GM12878 (cell line): ENCODE results near the gene ACD. TPM values are rescaled to one million over a fixed set of nuclear protein-coding genes. Genes with fewer than 3 reads are reported as not detected.

Experiments
- ATAC-seq: fragments of 200-7000 bp; cut with Tn5 transposase; 3 replicates; pipeline ENCODE4 v1.9.1; 2020; ENCODE audit warnings: mild to moderate bottlenecking, moderate library complexity
- BruUV-seq: library from RNA; stranded (reverse); fragments of 400-500 nt; replicated peaks from 2 replicates; lab custom pipeline; 2021; lab: Mats Ljungman, UMichigan
- CTCF ChIA-PET: fragments of 300-600 bp; sonication (Branson Sonifier 250); formaldehyde crosslinking; extraction: SDS; loops from one replicate; lab custom pipeline; 2021; ENCODE audit warnings: inconsistent platforms; lab: Yijun Ruan, JAX
- POLR2A ChIA-PET: fragments of 350-600 bp; formaldehyde crosslinking; extraction: SDS; loops from one replicate; lab custom pipeline; 2021; ENCODE audit warnings: inconsistent platforms; lab: Charles Lee
- RAD21 ChIA-PET: fragments of 300-600 bp; sonication (Branson Sonifier 250); formaldehyde crosslinking; loops from one replicate; lab custom pipeline; 2023; ENCODE audit warnings: antibody characterized with exemption; ENCODE audit not compliant: unreplicated experiment; lab: Charles Lee
- SMC1A ChIA-PET: fragments of 300-600 bp; sonication (Branson Sonifier 250); formaldehyde crosslinking; loops from one replicate; lab custom pipeline; 2023; ENCODE audit not compliant: unreplicated experiment, uncharacterized antibody; lab: Charles Lee
- DNase-seq: peaks from one replicate; pipeline ENCODE4 v3.0.0-alpha.2; 2011; ENCODE audit warnings: low read depth, low spot score
- FAIRE-seq: peaks from 3 replicates; lab custom pipeline; 2011; peaks lifted over from hg19 to GRCh38; lab: Jason Lieb, UNC
- H2AFZ ChIP-seq: 2 replicates; pipeline ENCODE4 v1.6.0; 2011; ENCODE audit warnings: low read depth, low read length, control low read depth; ENCODE audit not compliant: control insufficient read depth
- H3K27ac ChIP-seq: 2 replicates; pipeline ENCODE4 v1.5.1; 2011; ENCODE audit warnings: control low read depth; ENCODE audit not compliant: control insufficient read depth, insufficient read depth
- H3K27me3 ChIP-seq, 2 experiments: replicated peaks in 1 of 2; 2 replicates each; pipeline versions ENCODE4 v1.6.0 to v1.6.1; 2011; ENCODE audit warnings: low read length in 1 of 2; ENCODE audit not compliant: control insufficient read depth in 2 of 2, insufficient read depth in 2 of 2
- H3K36me3 ChIP-seq, 2 experiments: 2 replicates each; pipeline ENCODE4 v1.5.1; 2011; ENCODE audit warnings: low read length in 1 of 2; ENCODE audit not compliant: control insufficient read depth in 2 of 2, insufficient read depth in 2 of 2
- H3K4me1 ChIP-seq: 2 replicates; pipeline ENCODE4 v1.6.1; 2011; ENCODE audit warnings: mild to moderate bottlenecking, low read length, moderate library complexity, mixed read lengths; ENCODE audit not compliant: control insufficient read depth, insufficient read depth
- H3K4me2 ChIP-seq: 2 replicates; pipeline ENCODE4 v1.6.0; 2011; ENCODE audit warnings: control low read depth; ENCODE audit not compliant: control insufficient read depth, insufficient read depth
- H3K4me3 ChIP-seq: fragments of 200-600 bp; sonication (generic); 2 replicates; pipeline ENCODE4 v1.5.1; 2016
- H3K79me2 ChIP-seq: 2 replicates; pipeline ENCODE4 v1.6.0; 2011; ENCODE audit warnings: low read length; ENCODE audit not compliant: control insufficient read depth, insufficient read depth
- H3K9ac ChIP-seq: 2 replicates; pipeline ENCODE4 v1.8.0; 2011; ENCODE audit warnings: low read length, control low read depth, mixed read lengths; ENCODE audit not compliant: control insufficient read depth, insufficient read depth
- H3K9me3 ChIP-seq: replicated peaks from 3 replicates; pipeline ENCODE4 v1.5.1; 2011; ENCODE audit warnings: mild to moderate bottlenecking, low read length; ENCODE audit not compliant: control insufficient read depth, insufficient read depth
- H4K20me1 ChIP-seq: 2 replicates; pipeline ENCODE4 v1.6.0; 2011; ENCODE audit not compliant: control insufficient read depth, insufficient read depth
- CEBPB ChIP-seq, 2 experiments: fragments of 150-350 bp in 1 of 2; IDR thresholded peaks; 2 replicates each; pipeline ENCODE4 v1.6.1; 2012 to 2014; ENCODE audit warnings: low read depth in 2 of 2, low read length in 2 of 2, borderline replicate concordance in 1 of 2, inconsistent platforms in 1 of 2
- EGR1 ChIP-seq, 2 experiments: IDR thresholded peaks; 1 replicate in 1 of 2; 2 replicates in 1 of 2; pipeline ENCODE4 v1.6.1; 2011 to 2012; ENCODE audit warnings: low read depth in 2 of 2, low read length in 2 of 2, borderline replicate concordance in 1 of 2, mild to moderate bottlenecking in 1 of 2, moderate library complexity in 1 of 2
- FOS ChIP-seq: IDR thresholded peaks from 3 replicates; pipeline ENCODE4 v1.6.1; 2011; ENCODE audit warnings: borderline replicate concordance; ENCODE audit not compliant: insufficient read length; ENCODE audit errors: extremely low read depth
- IKZF2 ChIP-seq, 2 experiments: fragments of 450-650 bp; IDR thresholded peaks; 2 replicates each; pipeline ENCODE4 v1.6.1; 2017; ENCODE audit warnings: mild to moderate bottlenecking in 2 of 2, moderate library complexity in 2 of 2
- MYC ChIP-seq: IDR thresholded peaks from 2 replicates; pipeline ENCODE4 v1.6.1; 2011; ENCODE audit warnings: mild to moderate bottlenecking, low read length, moderate library complexity, inconsistent platforms; ENCODE audit not compliant: insufficient read depth, insufficient replicate concordance, insufficient read length, severe bottlenecking
- PML ChIP-seq: IDR thresholded peaks from 2 replicates; pipeline ENCODE4 v1.6.1; 2012; ENCODE audit warnings: low read length, inconsistent platforms
- POLR2A ChIP-seq: IDR thresholded peaks from 2 replicates; pipeline ENCODE4 v1.6.1; 2011; ENCODE audit warnings: low read depth, mild to moderate bottlenecking, low read length
- POLR2AphosphoS2 ChIP-seq: IDR thresholded peaks from 2 replicates; pipeline ENCODE4 v1.6.1; 2011; ENCODE audit warnings: low read depth, mild to moderate bottlenecking, low read length, improper control_type of control experiment, moderate library complexity
- SMAD1 ChIP-seq: fragments of 450-650 bp; IDR thresholded peaks from 2 replicates; pipeline ENCODE4 v1.6.1; 2018; ENCODE audit warnings: mild to moderate bottlenecking, low read depth; ENCODE audit not compliant: partially characterized antibody
- SMC3 ChIP-seq: IDR thresholded peaks from 2 replicates; pipeline ENCODE4 v1.6.1; 2011; ENCODE audit warnings: low read length, improper control_type of control experiment, borderline replicate concordance
- SPI1 ChIP-seq: IDR thresholded peaks from 2 replicates; pipeline ENCODE4 v1.6.1; 2011; ENCODE audit warnings: low read depth, mild to moderate bottlenecking, low read length, moderate library complexity, borderline replicate concordance; ENCODE audit not compliant: insufficient read depth
- YY1 ChIP-seq: IDR thresholded peaks from 2 replicates; pipeline ENCODE4 v1.6.1; 2011; ENCODE audit warnings: low read depth, mild to moderate bottlenecking, low read length
- ZZZ3 ChIP-seq: IDR thresholded peaks from 2 replicates; pipeline ENCODE4 v1.6.1; 2011; ENCODE audit warnings: low read depth; ENCODE audit not compliant: control insufficient read depth, insufficient read length
- WGBS: methylation state at CpG from one replicate; pipeline ENCODE4 v1.1.6; 2016; ENCODE audit warnings: low lambda C conversion rate; ENCODE audit not compliant: insufficient replicate concordance, insufficient coverage; ENCODE audit errors: missing lambda C conversion rate; 5-methylcytosine and 5-hydroxymethylcytosine counted together
- in situ Hi-C: fragments of 300-500 bp; cut with MboI; formaldehyde crosslinking; loops from 9 replicates; pipeline ENCODE4 v1.14.3; 2018; ENCODE audit warnings: mixed read lengths
- intact Hi-C: fragments of 100-400 bp; cut with micrococcal nuclease; formaldehyde crosslinking; loops from one replicate; pipeline ENCODE4 v1.14.2; 2022; ENCODE audit not compliant: unreplicated experiment
- polyA plus RNA-seq, 11 experiments: library from polyadenylated mRNA; depleted of rRNA in 4 of 11; unstranded in 6 of 11; stranded (reverse) in 5 of 11; fragments of >200 nt; fragmentation: Nextera tagmentation in 4 of 11; fragmentation: Illumina TruSeq in 1 of 11; extraction: Ambion mirVana in 4 of 11; extraction: Trizol in 1 of 11; gene quantifications; 1 replicate in 1 of 11; 2 replicates in 10 of 11; pipeline versions ENCODE4 v1.2.1 to v1.2.3, GENCODE V29; 2011 to 2016; ENCODE audit warnings: inconsistent platforms in 2 of 11, missing spikeins in 2 of 11, low read depth in 1 of 11
- total RNA-seq, 4 experiments: library from RNA; depleted of rRNA in 3 of 4; stranded (reverse); fragments of >200 nt in 3 of 4; fragmentation: Illumina TruSeq in 1 of 4; extraction: Trizol in 1 of 4; gene quantifications; 2 replicates each; pipeline versions ENCODE4 v1.2.1 to v1.2.3, GENCODE V29; 2013 to 2021
- TF ChIP-seq, protein P1 (sequence below): fragments of 150-350 bp; IDR thresholded peaks from 2 replicates; pipeline ENCODE4 v1.6.1; 2014; ENCODE audit warnings: mild to moderate bottlenecking, low read depth, low read length

The ACD gene
- total and polyA plus RNA-seq, 10 of the 15 experiments (the other 5 are each of a cell fraction or from before 2014, with no cell fraction given), result 2.9 to 46.7 (median 23.9) TPM

DNA sequence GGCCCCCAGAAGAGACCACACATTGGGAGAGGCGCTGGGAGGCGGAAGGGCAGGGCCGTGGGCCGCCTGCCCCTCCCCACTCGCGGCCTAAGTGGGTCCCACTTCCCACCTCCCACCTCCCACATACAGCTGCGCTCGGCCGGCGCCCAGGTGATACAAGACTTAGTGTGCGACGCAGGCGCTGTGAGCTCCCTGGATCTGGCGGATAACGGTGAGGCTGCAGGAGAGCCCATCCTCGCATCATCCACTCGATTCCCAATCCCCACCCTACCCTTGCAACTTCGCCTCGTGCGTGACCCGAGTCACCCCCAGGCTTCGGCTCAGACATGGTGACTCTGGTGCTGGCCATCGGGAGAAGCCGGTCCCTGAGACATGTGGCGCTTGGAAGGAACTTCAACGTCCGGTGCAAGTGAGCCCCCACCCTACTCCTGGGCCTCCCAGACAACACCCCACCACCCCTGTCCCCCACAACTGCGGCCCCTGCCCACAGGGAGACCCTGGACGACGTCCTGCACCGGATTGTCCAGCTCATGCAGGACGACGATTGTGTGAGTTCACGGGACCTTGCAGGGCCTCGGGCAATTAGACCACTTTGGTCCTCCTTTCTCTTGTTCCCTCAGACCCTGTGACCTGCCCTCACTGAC lies 11.2 kb downstream of the ACD start:
- no peak overlapping the region for H3K9ac ChIP-seq
- peaks cover 11% of the 10 kb centered on the region; the same call in 1 of the 2 replicates for H3K4me1 ChIP-seq
- ATAC-seq (no peak), FAIRE-seq (no peak), DNase-seq (no peak)
- RAD21 ChIA-PET, result interaction anchor here (1.2 kb wide), 1 partner anchor 11 kb away, joined by 3 read pairs; the partner anchor contains the start of gene ACD
- CTCF ChIA-PET, result interaction anchor here (0.7 kb wide), 1 partner anchor 11 kb away, joined by 3 read pairs; the partner anchor contains the start of gene ACD
- no peak overlapping the region for H2AFZ ChIP-seq
- H3K9me3 ChIP-seq, result no peaks in the 10 kb centered on the region
- intact Hi-C loops (no loop called here), in situ Hi-C loops (no loop called here)
- POLR2A ChIA-PET, result no interaction called here
- H3K79me2 ChIP-seq, result peaks cover 11% of the 10 kb centered on the region
- no peak for TF ChIP-seq PML
- TF ChIP-seq POLR2A, result no peak
- no peak for TF ChIP-seq ZZZ3
- TF ChIP-seq YY1, result no peak
- no peak for TF ChIP-seq EGR1 (IDR thresholded peaks at IDR 0.05; ENCODE audit: borderline replicate concordance in 1 of 2, low read depth in 2 of 2, low read length in 2 of 2)
- TF ChIP-seq FOS, result no peak
- no peak for TF ChIP-seq IKZF2 (IDR thresholded peaks at IDR 0.05)
- TF ChIP-seq, protein P1, sequence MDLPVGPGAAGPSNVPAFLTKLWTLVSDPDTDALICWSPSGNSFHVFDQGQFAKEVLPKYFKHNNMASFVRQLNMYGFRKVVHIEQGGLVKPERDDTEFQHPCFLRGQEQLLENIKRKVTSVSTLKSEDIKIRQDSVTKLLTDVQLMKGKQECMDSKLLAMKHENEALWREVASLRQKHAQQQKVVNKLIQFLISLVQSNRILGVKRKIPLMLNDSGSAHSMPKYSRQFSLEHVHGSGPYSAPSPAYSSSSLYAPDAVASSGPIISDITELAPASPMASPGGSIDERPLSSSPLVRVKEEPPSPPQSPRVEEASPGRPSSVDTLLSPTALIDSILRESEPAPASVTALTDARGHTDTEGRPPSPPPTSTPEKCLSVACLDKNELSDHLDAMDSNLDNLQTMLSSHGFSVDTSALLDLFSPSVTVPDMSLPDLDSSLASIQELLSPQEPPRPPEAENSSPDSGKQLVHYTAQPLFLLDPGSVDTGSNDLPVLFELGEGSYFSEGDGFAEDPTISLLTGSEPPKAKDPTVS, result no peak
- TF ChIP-seq MYC, result no peak
- no peak for TF ChIP-seq CEBPB (IDR thresholded peaks at IDR 0.05; ENCODE audit: borderline replicate concordance in 1 of 2, low read depth in 2 of 2, low read length in 2 of 2)
- TF ChIP-seq POLR2AphosphoS2, result no peak
- TF ChIP-seq SMAD1, result no peak
- no peak for TF ChIP-seq SPI1
- no peak for TF ChIP-seq SMC3
- SMC1A ChIA-PET, result no interaction called here
- peaks cover 0 to 3% of the 10 kb centered on the region in 2 experiments; a peak in 3 of 4 replicates for H3K36me3 ChIP-seq
- H3K4me3 ChIP-seq, result no peak overlapping the region
- H3K4me2 ChIP-seq, result no peak overlapping the region
- H4K20me1 ChIP-seq, result no peaks in the 10 kb centered on the region
- H3K27ac ChIP-seq, result no peak overlapping the region
- no TSS peak for BruUV-seq
- WGBS, result 98% methylated on average over 35 of the region's 35 CpGs
- no peaks in the 10 kb centered on the region for H3K27me3 ChIP-seq
